Lung microvascular endothelial cell (primary cell): ENCODE data around the gene PRR20D. TPM values are rescaled to one million over a fixed set of nuclear protein-coding genes. Genes with fewer than 3 reads are reported as not detected.
"Not testable (repeated sequence)": the region's sequence is repeated elsewhere in the genome, so short reads cannot be mapped to it uniquely, and the experiment has no call there.

ENCODE experiments used
- DNase-seq, 2 donors: peaks; one replicate each; pipeline versions ENCODE4 v3.0.0 to v3.0.0-alpha.2; 2010; ENCODE audit warnings: low read depth in 2 of 2
- total RNA-seq: library from RNA; depleted of rRNA; stranded (reverse); fragments of >200 nt; gene quantifications from 2 replicates; pipeline ENCODE4 v1.2.1, GENCODE V29; 2014

The PRR20D gene
- total RNA-seq = not detected in 2 replicates

GRCh38 chr13:57160332-57160731 is at the start of gene PRR20D:
Gene PRR20D (plus strand): TSS chr13:57160632. CDS start chr13:57161019, 387 bp downstream.
- DNase-seq = not testable (repeated sequence)

GRCh38 chr13:57114945-57115344 is 45.5 kb upstream of the PRR20D start:
- no peak for DNase-seq

- DNase-seq = no peak
These were observed 36.8 kb upstream of the PRR20D start for GRCh38 chr13:57123681-57124080.

- DNase-seq = no peak
These were observed 31.5 kb upstream of the PRR20D start for GRCh38 chr13:57128909-57129308.

GRCh38 chr13:57136093-57136492 is 24.3 kb upstream of the PRR20D start:
- no peak for DNase-seq

GRCh38 chr13:57137585-57137984 is 22.8 kb upstream of the PRR20D start:
- no peak for DNase-seq

GRCh38 chr13:57138988-57139387 is 21.4 kb upstream of the PRR20D start:
- DNase-seq = no peak

GRCh38 chr13:57139781-57140180 is 20.7 kb upstream of the PRR20D start:
- not testable (repeated sequence) for DNase-seq

- not testable (repeated sequence) for DNase-seq
These were observed 20.0 kb upstream of the PRR20D start, which contains the start of gene PRR20A for GRCh38 chr13:57140235-57140968. Gene PRR20A (plus strand): TSS chr13:57140918. CDS start chr13:57141305, 387 bp downstream.

- DNase-seq = not testable (repeated sequence)
These were observed 13.2 kb upstream of the PRR20D start, which contains the start of gene PRR20B for GRCh38 chr13:57147188-57147587. Gene PRR20B (plus strand): TSS chr13:57147488. CDS start chr13:57147875, 387 bp downstream.

GRCh38 chr13:57148106-57148505 is 12.3 kb upstream of the PRR20D start:
- not testable (repeated sequence) for DNase-seq

GRCh38 chr13:57153761-57154160 is 6.7 kb upstream of the PRR20D start, which contains the start of gene PRR20C:
Gene PRR20C (plus strand): TSS chr13:57154061. CDS start chr13:57154448, 387 bp downstream.
- DNase-seq = not testable (repeated sequence)

- DNase-seq = not testable (repeated sequence)
These were observed 6.5 kb downstream of the PRR20D start, which contains the start of gene PRR20E for GRCh38 chr13:57166897-57167296. Gene PRR20E (plus strand): TSS chr13:57167197. CDS start chr13:57167584, 387 bp downstream.

GRCh38 chr13:57191667-57192066 is 31.2 kb downstream of the PRR20D start:
- DNase-seq = no peak

- DNase-seq = no peak
These were observed 52.6 kb downstream of the PRR20D start for GRCh38 chr13:57212989-57213388.

Other genes starting within 250 kb of the PRR20D start
- not detected in 2 replicates for gene PRR20A, start 19.7 kb upstream of the PRR20D start, total RNA-seq
- gene PRR20B, start 13.1 kb upstream of the PRR20D start, total RNA-seq = not detected in 2 replicates
- not detected in 2 replicates for gene PRR20C, start 6.6 kb upstream of the PRR20D start, total RNA-seq
- not detected in 2 replicates for gene PRR20E, start 6.6 kb downstream of the PRR20D start, total RNA-seq